D721Med (cell line): ENCODE measurements around the gene PIK3R3.

ENCODE experiments used
- DNase-seq: peaks from one replicate; pipeline ENCODE4 v3.0.0; 2011; ENCODE audit warnings: low spot score; ENCODE audit not compliant: insufficient read length
- FAIRE-seq: peaks from 2 replicates; lab custom pipeline; 2011; peaks lifted over from hg19 to GRCh38; lab: Jason Lieb, UNC
- TF ChIP-seq, protein P1 (sequence below): IDR thresholded peaks from 2 replicates; pipeline ENCODE4 v1.5.1; 2012; ENCODE audit warnings: mild to moderate bottlenecking, control low read depth; ENCODE audit not compliant: insufficient read depth; ENCODE audit errors: missing control alignments

The PIK3R3 gene

DNA sequence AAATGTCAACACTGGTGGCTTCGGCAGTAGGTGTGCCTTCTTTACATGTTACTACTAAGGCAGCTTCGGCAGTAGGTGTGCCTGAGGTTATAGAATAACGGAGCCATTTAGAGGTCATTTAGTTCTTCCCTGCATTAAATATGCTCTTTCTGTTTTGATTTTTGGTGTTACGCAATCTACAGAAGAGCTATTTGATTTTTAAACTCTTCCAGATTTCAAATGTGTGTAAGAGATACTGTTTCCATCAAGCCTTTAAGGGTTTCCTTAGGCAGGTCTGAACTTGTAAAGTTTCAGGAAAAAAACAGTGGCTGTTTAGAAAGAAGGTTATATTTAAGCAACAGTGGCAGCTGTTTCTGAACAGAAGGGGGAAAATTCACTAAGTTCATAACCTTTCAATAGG, 54.8 kb downstream of the PIK3R3 start:
- DNase-seq, result no peak
- FAIRE-seq, result peak; percentile 66
- TF ChIP-seq, protein P1, sequence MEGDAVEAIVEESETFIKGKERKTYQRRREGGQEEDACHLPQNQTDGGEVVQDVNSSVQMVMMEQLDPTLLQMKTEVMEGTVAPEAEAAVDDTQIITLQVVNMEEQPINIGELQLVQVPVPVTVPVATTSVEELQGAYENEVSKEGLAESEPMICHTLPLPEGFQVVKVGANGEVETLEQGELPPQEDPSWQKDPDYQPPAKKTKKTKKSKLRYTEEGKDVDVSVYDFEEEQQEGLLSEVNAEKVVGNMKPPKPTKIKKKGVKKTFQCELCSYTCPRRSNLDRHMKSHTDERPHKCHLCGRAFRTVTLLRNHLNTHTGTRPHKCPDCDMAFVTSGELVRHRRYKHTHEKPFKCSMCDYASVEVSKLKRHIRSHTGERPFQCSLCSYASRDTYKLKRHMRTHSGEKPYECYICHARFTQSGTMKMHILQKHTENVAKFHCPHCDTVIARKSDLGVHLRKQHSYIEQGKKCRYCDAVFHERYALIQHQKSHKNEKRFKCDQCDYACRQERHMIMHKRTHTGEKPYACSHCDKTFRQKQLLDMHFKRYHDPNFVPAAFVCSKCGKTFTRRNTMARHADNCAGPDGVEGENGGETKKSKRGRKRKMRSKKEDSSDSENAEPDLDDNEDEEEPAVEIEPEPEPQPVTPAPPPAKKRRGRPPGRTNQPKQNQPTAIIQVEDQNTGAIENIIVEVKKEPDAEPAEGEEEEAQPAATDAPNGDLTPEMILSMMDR, result no peak

DNA sequence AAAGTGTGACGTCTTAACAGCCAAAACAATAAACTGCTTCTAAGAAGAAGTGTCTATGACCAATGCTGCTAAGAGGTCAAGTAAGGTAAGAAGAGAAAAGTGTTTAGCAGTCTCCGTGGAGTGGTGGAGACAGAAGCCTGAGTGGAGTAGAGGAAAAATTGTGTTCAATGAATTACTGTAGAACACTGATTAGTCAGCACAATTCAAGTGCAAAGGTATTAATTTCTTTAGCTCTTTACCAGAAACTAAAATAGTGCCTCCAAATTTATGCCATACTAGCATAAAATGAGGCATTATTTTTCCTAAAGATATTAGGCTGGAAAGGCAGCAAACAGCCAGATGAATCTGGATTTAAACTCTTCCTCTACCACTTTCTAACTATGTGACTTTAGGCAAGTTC, 56.1 kb downstream of the PIK3R3 start:
- FAIRE-seq (no peak), DNase-seq (no peak)
- TF ChIP-seq, protein P1, result no peak

GRCh38 chr1:46072975-46073374, 59.5 kb downstream of the PIK3R3 start:
- FAIRE-seq, result no peak
- no peak for DNase-seq
- TF ChIP-seq, protein P1, result no peak

DNA sequence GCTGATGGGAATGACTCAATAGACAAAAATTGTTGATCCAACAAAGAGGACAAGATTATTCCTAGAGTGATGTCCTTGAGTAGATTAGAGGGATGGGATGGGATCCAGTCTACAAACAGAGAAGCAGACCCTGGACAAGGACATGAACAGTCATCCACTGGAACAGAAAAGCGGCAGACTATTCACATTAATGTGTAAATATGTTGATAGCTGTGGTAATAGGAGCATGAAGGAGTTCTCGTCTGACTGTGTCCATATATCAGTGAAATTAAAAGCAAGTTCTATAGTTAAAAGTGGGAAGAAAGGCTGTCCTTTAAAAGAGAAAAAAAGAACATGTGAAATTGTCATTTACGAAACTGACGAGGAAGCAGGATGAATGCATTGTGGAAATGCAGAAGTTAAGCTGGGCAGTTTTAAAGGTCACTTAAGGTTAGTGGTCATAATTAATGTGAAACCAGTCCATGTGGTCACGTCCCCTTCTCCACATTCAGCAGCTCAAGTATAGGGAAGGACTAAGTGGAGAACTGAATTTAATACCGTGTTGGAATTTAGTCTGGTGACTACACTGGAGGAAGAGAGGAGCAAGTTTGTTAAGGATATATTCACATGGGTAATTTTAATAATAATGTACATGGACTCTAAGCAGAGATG, 62.1 kb downstream of the PIK3R3 start:
- DNase-seq, result no peak
- no peak for FAIRE-seq
- TF ChIP-seq, protein P1, result no peak

- DNase-seq, result no peak
- no peak for FAIRE-seq
- TF ChIP-seq, protein P1, result no peak
Measured at GRCh38 chr1:46068525-46068924, 63.9 kb downstream of the PIK3R3 start.

DNA sequence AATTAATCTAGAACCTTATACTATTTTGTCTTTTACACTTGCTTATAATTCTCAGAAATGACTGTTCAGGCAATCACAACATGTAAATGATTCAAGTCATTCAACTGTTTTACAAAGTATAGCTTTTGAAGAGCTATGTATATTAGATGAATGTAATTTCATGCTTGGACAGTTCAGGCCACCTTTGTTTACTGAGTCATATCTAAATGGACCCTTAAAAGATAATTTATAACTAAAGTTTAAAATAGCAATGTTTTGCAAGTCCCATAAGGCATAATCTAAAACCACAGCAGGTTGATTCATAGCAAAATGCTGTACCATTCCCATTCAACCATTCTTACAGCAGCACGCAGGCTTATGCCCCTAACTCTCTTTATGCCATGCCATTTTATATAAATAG, 64.8 kb downstream of the PIK3R3 start:
- DNase-seq (no peak), FAIRE-seq (peak; percentile 69)
- TF ChIP-seq, protein P1, result no peak

GRCh38 chr1:46065405-46065804, 67.0 kb downstream of the PIK3R3 start:
- FAIRE-seq (no peak), DNase-seq (no peak)
- TF ChIP-seq, protein P1, result no peak
